Eye (tissue), 1 donor: ENCODE data around the gene LYL1.

Experiments used
- DNase-seq: peaks from one replicate; pipeline ENCODE4 v3.0.0-alpha.2; 2015

Gene LYL1

GRCh38 chr19:13071444-13072187 lies 31.0 kb downstream of the LYL1 start:
- DNase-seq: no peak

- DNase-seq: no peak
These were observed 32.1 kb downstream of the LYL1 start for GRCh38 chr19:13070425-13071140.

- DNase-seq: no peak
These were observed 33.0 kb downstream of the LYL1 start for GRCh38 chr19:13069415-13070359.

- no peak for DNase-seq
These were observed 34.4 kb downstream of the LYL1 start for GRCh38 chr19:13068085-13068846.

- no peak for DNase-seq
These were observed 35.5 kb downstream of the LYL1 start for GRCh38 chr19:13066933-13067807.

- no peak for DNase-seq
These were observed 36.4 kb downstream of the LYL1 start for GRCh38 chr19:13066226-13066625.

GRCh38 chr19:13064092-13064489 lies 38.6 kb downstream of the LYL1 start:
- no peak for DNase-seq

- DNase-seq: no peak
These were observed 39.1 kb downstream of the LYL1 start for GRCh38 chr19:13063461-13064091.

GRCh38 chr19:13062317-13062716 lies 40.3 kb downstream of the LYL1 start:
- DNase-seq: no peak

GRCh38 chr19:13060964-13061927 lies 41.4 kb downstream of the LYL1 start:
- peak; percentile 95 for DNase-seq

- peak; percentile 47 for DNase-seq
These were observed 42.3 kb downstream of the LYL1 start for GRCh38 chr19:13060233-13060963.

- DNase-seq: peak; percentile 55
These were observed 43.6 kb downstream of the LYL1 start for GRCh38 chr19:13058951-13059660.

- DNase-seq: peak; percentile 73
These were observed 44.9 kb downstream of the LYL1 start for GRCh38 chr19:13057744-13058143.

- no peak for DNase-seq
These were observed 45.5 kb downstream of the LYL1 start for GRCh38 chr19:13057147-13057572.

- peak; percentile 79 for DNase-seq
These were observed 46.5 kb downstream of the LYL1 start for GRCh38 chr19:13056052-13056660.

- DNase-seq: peak; percentile 89
These were observed 47.2 kb downstream of the LYL1 start for GRCh38 chr19:13055213-13056051.
